Endothelial cell of umbilical vein (primary cell): Measurements from ENCODE around the gene VIT. TPM values are rescaled to one million over a fixed set of nuclear protein-coding genes. Genes with fewer than 3 reads are reported as not detected.
A peak's percentile ranks its signal among the peaks of the same experiment; 100 is the strongest.

Source experiments
- BruUV-seq: library from RNA; stranded (reverse); fragments of 400-500 nt; replicated peaks from 2 replicates; lab custom pipeline; 2021; lab: Mats Ljungman, UMichigan
- CTCF ChIA-PET: fragments of 300-600, 350-600 bp; sonication (Branson Sonifier 250); formaldehyde crosslinking; loops from one replicate; lab custom pipeline; 2021; ENCODE audit warnings: antibody characterized with exemption, inconsistent platforms; lab: Charles Lee
- POLR2A ChIA-PET: fragments of 300-600, 350-600 bp; sonication (Branson Sonifier 250); formaldehyde crosslinking; loops from one replicate; lab custom pipeline; 2021; ENCODE audit warnings: antibody characterized with exemption, inconsistent platforms; lab: Charles Lee
- DNase-seq: peaks from one replicate; pipeline ENCODE4 v3.0.0-alpha.2; 2011; ENCODE audit warnings: low read depth, low spot score
- FAIRE-seq: peaks from 2 replicates; lab custom pipeline; 2011; peaks lifted over from hg19 to GRCh38; lab: Jason Lieb, UNC
- H2AFZ ChIP-seq: 2 replicates; pipeline ENCODE4 v1.6.0; 2012; ENCODE audit warnings: low read depth, low read length, control low read depth, inconsistent platforms
- H3K27ac ChIP-seq: 2 replicates; pipeline ENCODE4 v1.5.1; 2011; ENCODE audit warnings: low read depth, mild to moderate bottlenecking, control low read depth, low read length, moderate library complexity; ENCODE audit not compliant: insufficient read depth
- H3K27me3 ChIP-seq, 2 experiments: 2 replicates each; pipeline versions ENCODE4 v1.6.0 to v1.6.1; 2011; ENCODE audit warnings: low read length in 2 of 2, mixed read lengths in 1 of 2; ENCODE audit not compliant: control insufficient read depth in 2 of 2, insufficient read depth in 2 of 2
- H3K36me3 ChIP-seq, 2 experiments: 2 replicates in 1 of 2; 3 replicates in 1 of 2; pipeline ENCODE4 v1.5.1; 2011; ENCODE audit warnings: low read length in 2 of 2, mild to moderate bottlenecking in 1 of 2, moderate library complexity in 1 of 2; ENCODE audit not compliant: control insufficient read depth in 2 of 2, insufficient read depth in 2 of 2; ENCODE audit errors: extremely low read depth in 1 of 2
- H3K4me1 ChIP-seq: 3 replicates; pipeline ENCODE4 v1.5.1; 2011; ENCODE audit warnings: mild to moderate bottlenecking, low read length; ENCODE audit not compliant: control insufficient read depth, insufficient read depth; ENCODE audit errors: extremely low read depth
- H3K4me2 ChIP-seq: 2 replicates; pipeline ENCODE4 v1.6.1; 2011; ENCODE audit warnings: low read length, control low read depth, mixed read lengths; ENCODE audit not compliant: insufficient read depth
- H3K4me3 ChIP-seq, 3 experiments: fragments of 200-600 bp in 1 of 3; sonication (generic), shearing (Covaris generic) in 1 of 3; replicated peaks in 1 of 3; 2 replicates each; pipeline ENCODE4 v1.5.1; 2011 to 2016; ENCODE audit warnings: control low read depth in 3 of 3, low read length in 3 of 3, mild to moderate bottlenecking in 2 of 3, inconsistent platforms in 1 of 3, low read depth in 1 of 3, moderate library complexity in 1 of 3; ENCODE audit not compliant: insufficient read depth in 1 of 3
- H3K79me2 ChIP-seq: 2 replicates; pipeline ENCODE4 v1.6.0; 2012; ENCODE audit warnings: low read length, inconsistent platforms; ENCODE audit not compliant: control insufficient read depth, insufficient read depth
- H3K9ac ChIP-seq: replicated peaks from 2 replicates; pipeline ENCODE3; 2011; ENCODE audit warnings: low read length, control low read depth; ENCODE audit not compliant: insufficient read depth; ENCODE audit errors: extremely low read depth
- H3K9me1 ChIP-seq: replicated peaks from 3 replicates; pipeline ENCODE4 v1.6.0; 2011; ENCODE audit warnings: mild to moderate bottlenecking, low read length; ENCODE audit not compliant: control insufficient read depth, insufficient read depth; ENCODE audit errors: extremely low read depth
- H3K9me3 ChIP-seq: replicated peaks from 2 replicates; pipeline ENCODE4 v1.5.1; 2012; ENCODE audit warnings: low read length, inconsistent platforms; ENCODE audit not compliant: control insufficient read depth, insufficient read depth
- H4K20me1 ChIP-seq: replicated peaks from 2 replicates; pipeline ENCODE3; 2011; ENCODE audit warnings: mild to moderate bottlenecking, low read length; ENCODE audit not compliant: control insufficient read depth, insufficient read depth; ENCODE audit errors: extremely low read depth
- CTCF ChIP-seq, 2 donors: IDR thresholded peaks; 1 replicate in 1 of 2; 2 replicates in 1 of 2; pipeline ENCODE4 v1.5.1; 2011; ENCODE audit warnings: low read length in 2 of 2, mild to moderate bottlenecking in 2 of 2, moderate library complexity in 2 of 2, control low read depth in 1 of 2, inconsistent platforms in 1 of 2, low read depth in 1 of 2; ENCODE audit not compliant: insufficient read depth in 1 of 2; ENCODE audit errors: extremely low read depth in 1 of 2
- EZH2 ChIP-seq: IDR thresholded peaks from 2 replicates; pipeline ENCODE4 v1.6.1; 2012; ENCODE audit warnings: borderline replicate concordance, low read depth, mild to moderate bottlenecking, moderate library complexity, low read length, inconsistent platforms; ENCODE audit not compliant: severe bottlenecking
- FOS ChIP-seq: IDR thresholded peaks from 2 replicates; pipeline ENCODE4 v1.6.1; 2011; ENCODE audit warnings: mild to moderate bottlenecking, low read length, moderate library complexity, borderline replicate concordance; ENCODE audit not compliant: insufficient read depth
- GATA2 ChIP-seq: IDR thresholded peaks from 2 replicates; pipeline ENCODE4 v1.7.0; 2011; ENCODE audit warnings: low read depth, mild to moderate bottlenecking, moderate library complexity, mixed read lengths, low read length; ENCODE audit not compliant: insufficient read length, insufficient read depth
- JUN ChIP-seq: IDR thresholded peaks from 2 replicates; pipeline ENCODE4 v1.6.1; 2011; ENCODE audit warnings: borderline replicate concordance, low read depth; ENCODE audit not compliant: insufficient read length, insufficient read depth
- MAX ChIP-seq: IDR thresholded peaks from 2 replicates; pipeline ENCODE4 v1.6.1; 2011; ENCODE audit not compliant: insufficient read depth, insufficient read length
- MYC ChIP-seq: IDR thresholded peaks from one replicate; pipeline ENCODE4 v1.6.1; 2011; ENCODE audit warnings: mild to moderate bottlenecking, low read depth, low read length
- POLR2A ChIP-seq: IDR thresholded peaks from 2 replicates; pipeline ENCODE4 v1.6.1; 2012; ENCODE audit warnings: low read depth, mild to moderate bottlenecking, control low read depth, low read length
- POLR2AphosphoS5 ChIP-seq: IDR thresholded peaks from 2 replicates; pipeline ENCODE4 v1.6.1; 2012; ENCODE audit warnings: low read depth, mild to moderate bottlenecking, control low read depth, low read length, moderate library complexity; ENCODE audit not compliant: insufficient read depth
- dilution Hi-C: fragments of 300-500 bp; cut with MboI; formaldehyde crosslinking; loops from one replicate; pipeline ENCODE4 v1.15.0; 2019; ENCODE audit warnings: low sequenced_read_pairs; ENCODE audit not compliant: extremely low pct_ligation_motif_present
- intact Hi-C: fragments of 100-400 bp; cut with micrococcal nuclease; formaldehyde crosslinking; loops from one replicate; pipeline ENCODE4 v1.10.0; 2022
- polyA plus RNA-seq, 4 experiments: library from polyadenylated mRNA; depleted of rRNA in 3 of 4; stranded (reverse) in 3 of 4; unstranded in 1 of 4; fragments of >200 nt; gene quantifications; 2 replicates each; pipeline versions ENCODE4 v1.2.1 to v1.2.3, GENCODE V29; 2011 to 2012; ENCODE audit warnings: missing spikeins in 1 of 4
- total RNA-seq: library from RNA; stranded (reverse); gene quantifications from 2 replicates; pipeline ENCODE4 v1.2.3, GENCODE V29; 2021

Gene VIT
- total and polyA plus RNA-seq, 2 donors (not counting 3 experiments of a cell fraction or from before 2014, with no cell fraction given), result 0.54 to 0.88 TPM

- Histone ChIP-seq H3K79me2 (no peaks in the 10 kb centered on the region), H3K27ac (no peak overlapping the region), H3K4me3 (no peak overlapping the region), H2AFZ (peak overlapping the region; percentile 81), H3K9ac (no peak overlapping the region), H3K9me3 (no peaks in the 10 kb centered on the region), H3K4me2 (peak overlapping the region; percentile 47), H3K36me3 (no peaks in the 10 kb centered on the region), H3K9me1 (no peaks in the 10 kb centered on the region), H3K4me1 (peaks cover 16% of the 10 kb centered on the region), H4K20me1 (no peaks in the 10 kb centered on the region), H3K27me3 (no peaks in the 10 kb centered on the region)
- peak; percentile 36 for DNase-seq
- FAIRE-seq, result no peak
- BruUV-seq, result no TSS peak
- ChIA-PET POLR2A (no interaction called here), CTCF (interaction anchor here (0.9 to 1.6 kb wide), 7 partner anchors 9 to 148 kb away, joined by 3 to 7 read pairs (median 4); no protein-coding TSS in a partner anchor)
- intact Hi-C loops (no loop called here), dilution Hi-C loops (loop anchor here (25.0 kb wide), 1 partner anchor 156 kb away; no protein-coding TSS in a partner anchor)
- TF ChIP-seq CTCF (IDR thresholded peaks at IDR 0.05; ENCODE audit: extremely low read depth in 1 of 2, insufficient read depth in 1 of 2, low read depth in 1 of 2, low read length in 2 of 2) (no peak), MYC (no peak), POLR2A (no peak), FOS (no peak), EZH2 (no peak), GATA2 (no peak), JUN (no peak), MAX (no peak), POLR2AphosphoS5 (no peak)
Measured at GRCh38 chr2:36667931-36668330, 28.6 kb upstream of the VIT start.
